Colonic mucosa (tissue), 4 donors: ENCODE measurements around the gene NRM. TPM values are rescaled to one million over a fixed set of nuclear protein-coding genes. Genes with fewer than 3 reads are reported as not detected.

ENCODE experiments used
- DNase-seq: peaks from one replicate; pipeline ENCODE4 v3.0.0-alpha.2; 2020
- H3K27ac ChIP-seq: fragments of 200-600 bp; one replicate; pipeline ENCODE4 v1.8.0; 2021
- H3K27me3 ChIP-seq: fragments of 200-600 bp; one replicate; pipeline ENCODE4 v1.8.0; 2021
- H3K36me3 ChIP-seq: fragments of 200-600 bp; one replicate; pipeline ENCODE4 v1.8.0; 2021
- H3K4me1 ChIP-seq: fragments of 200-600 bp; one replicate; pipeline ENCODE4 v1.8.0; 2021; ENCODE audit warnings: mild to moderate bottlenecking
- H3K4me3 ChIP-seq: fragments of 200-600 bp; one replicate; pipeline ENCODE4 v1.8.0; 2021
- H3K9ac ChIP-seq, 2 donors: one replicate each; pipeline ENCODE4 v1.7.0; 2013; ENCODE audit warnings: control low read depth in 2 of 2, low read depth in 2 of 2, low read length in 2 of 2
- H3K9me3 ChIP-seq: fragments of 200-600 bp; one replicate; pipeline ENCODE4 v1.8.0; 2021
- CTCF ChIP-seq: fragments of 200-600 bp; IDR thresholded peaks from one replicate; pipeline ENCODE4 v1.8.0; 2022; ENCODE audit warnings: antibody characterized with exemption, mild to moderate bottlenecking
- intact Hi-C: fragments of 100-400 bp; cut with DNase I; formaldehyde crosslinking; loops from one replicate; pipeline ENCODE4 v1.14.1; 2022
- total RNA-seq, 2 donors: library from RNA; stranded (reverse); fragmentation: NEBNext Ultra II Directional in 1 of 2; extraction: Animal tissue kit (Norgen Biotek cat#: 25700) in 1 of 2; gene quantifications; one replicate each; pipeline ENCODE4 v1.2.1, GENCODE V29; 2021
- donor health status: healthy.
- donor health status: DM: no; HTN: no; CAD: no.
- donor health status: DM: no; HTN: no; CAD: no.

The NRM gene
- total RNA-seq, 2 donors from 2014 or later: 7.4 to 19.2 TPM

- intact Hi-C loops: loop anchor here (2.0 kb wide), 1 partner anchor 52 kb away; no protein-coding TSS in a partner anchor
- H3K27ac ChIP-seq: no peak overlapping the region
- peaks cover 8% of the 10 kb centered on the region for H3K4me1 ChIP-seq
- no peak overlapping the region for H3K4me3 ChIP-seq
- no peaks in the 10 kb centered on the region for H3K9me3 ChIP-seq
- DNase-seq: peak; percentile 86
- H3K27me3 ChIP-seq: no peaks in the 10 kb centered on the region
- TF ChIP-seq CTCF: peak; percentile 69
- H3K9ac ChIP-seq: peak overlapping the region in 1 of 2 donors; percentile 71
- peaks cover 29% of the 10 kb centered on the region for H3K36me3 ChIP-seq
Measured at GRCh38 chr6:30730601-30731435, 40.0 kb upstream of the NRM start.

- no peak overlapping the region for H3K4me3 ChIP-seq
- peaks cover 8% of the 10 kb centered on the region for H3K4me1 ChIP-seq
- intact Hi-C loops: no loop called here
- DNase-seq: no peak
- H3K27me3 ChIP-seq: no peaks in the 10 kb centered on the region
- H3K9ac ChIP-seq: no peak overlapping the region
- no peaks in the 10 kb centered on the region for H3K9me3 ChIP-seq
- H3K27ac ChIP-seq: no peak overlapping the region
- H3K36me3 ChIP-seq: peaks cover 35% of the 10 kb centered on the region
- no peak for TF ChIP-seq CTCF
Measured at GRCh38 chr6:30727920-30728553, 37.3 kb upstream of the NRM start.

- no peak overlapping the region for H3K27ac ChIP-seq
- TF ChIP-seq CTCF: no peak
- intact Hi-C loops: no loop called here
- DNase-seq: no peak
- peaks cover 36% of the 10 kb centered on the region for H3K36me3 ChIP-seq
- no peak overlapping the region for H3K9ac ChIP-seq
- H3K9me3 ChIP-seq: no peaks in the 10 kb centered on the region
- no peaks in the 10 kb centered on the region for H3K27me3 ChIP-seq
- H3K4me3 ChIP-seq: no peak overlapping the region
- H3K4me1 ChIP-seq: peaks cover 8% of the 10 kb centered on the region
Measured at GRCh38 chr6:30726506-30727413, 36.0 kb upstream of the NRM start.

- Histone ChIP-seq H3K9ac (peak overlapping the region in 1 of 2 donors; percentile 14), H3K4me3 (no peak overlapping the region), H3K4me1 (peaks cover 6% of the 10 kb centered on the region), H3K36me3 (peaks cover 36% of the 10 kb centered on the region), H3K9me3 (no peaks in the 10 kb centered on the region), H3K27me3 (no peaks in the 10 kb centered on the region), H3K27ac (no peak overlapping the region)
- no peak for TF ChIP-seq CTCF
- intact Hi-C loops: no loop called here
- DNase-seq: no peak
Measured at GRCh38 chr6:30725713-30726505, 35.1 kb upstream of the NRM start.
